HG02885 (cell line): ENCODE measurements around the gene NMNAT2.

Experiments used
- ATAC-seq: cut with Tn5 transposase; IDR thresholded peaks from one replicate; pipeline ENCODE4 v1.9.1; 2021; ENCODE audit warnings: mild to moderate bottlenecking; ENCODE audit not compliant: unreplicated experiment, poor library complexity

NMNAT2 gene

DNA sequence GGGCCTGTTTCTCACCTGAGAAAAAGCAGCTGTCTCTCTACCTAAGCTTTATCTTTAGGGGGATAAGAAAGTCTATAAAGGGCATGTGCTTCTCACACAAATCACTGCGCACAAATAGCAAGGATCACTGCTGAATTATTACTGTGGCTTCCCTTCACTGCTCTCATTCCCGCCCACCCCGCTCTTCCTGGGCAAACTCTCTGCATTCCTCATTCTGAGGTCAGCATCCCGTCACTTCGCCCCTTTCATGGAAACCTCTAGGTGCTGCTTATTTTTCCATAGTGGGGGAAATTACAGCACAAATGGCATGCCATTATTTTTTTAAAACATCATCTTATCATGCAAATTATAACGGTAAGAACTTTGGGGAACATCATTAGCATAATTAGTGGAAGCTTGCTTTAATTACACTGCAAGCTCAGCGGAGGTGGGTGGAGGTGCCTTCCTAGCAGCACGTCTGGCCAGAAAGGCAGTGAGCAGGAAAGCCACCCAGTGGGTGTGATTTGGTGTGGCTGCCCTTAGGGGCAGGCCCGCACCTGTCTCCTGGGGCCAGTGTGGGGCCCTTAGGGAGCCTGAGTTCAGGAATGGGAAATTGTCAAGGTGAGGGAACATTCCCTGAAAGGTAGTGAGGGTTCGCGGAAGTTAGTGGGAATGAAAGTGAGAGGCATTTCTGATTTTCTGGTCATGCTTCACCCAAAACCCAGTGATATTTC is 126.2 kb downstream of the NMNAT2 start:
- ATAC-seq = no peak

GRCh38 chr1:183291216-183291762 is 126.9 kb downstream of the NMNAT2 start:
- ATAC-seq = no peak

DNA sequence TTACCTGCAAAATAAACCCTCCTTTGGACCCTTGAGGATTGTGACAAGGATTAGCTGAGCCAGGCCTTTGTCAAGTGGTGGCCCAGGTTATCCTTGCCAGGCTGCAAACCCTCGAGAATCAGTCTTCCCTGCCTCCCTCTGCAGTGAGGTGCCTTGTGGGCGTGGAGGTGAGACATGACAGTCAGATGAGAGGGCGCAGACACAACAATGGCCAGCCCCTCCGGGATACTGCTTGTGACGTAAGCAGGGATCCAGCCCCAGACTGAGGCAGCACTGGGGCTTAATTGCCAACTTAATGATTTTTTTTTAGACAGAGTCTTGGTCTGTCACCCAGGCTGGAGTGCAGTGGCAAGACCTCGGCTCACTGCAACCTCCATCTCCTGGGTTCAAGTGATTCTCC is 127.6 kb downstream of the NMNAT2 start:
- ATAC-seq = no peak

- no peak for ATAC-seq
Observed at GRCh38 chr1:183289051-183289496, 129.1 kb downstream of the NMNAT2 start.

- ATAC-seq = no peak
Observed at GRCh38 chr1:183288583-183288982, 129.6 kb downstream of the NMNAT2 start.

- no peak for ATAC-seq
Observed at GRCh38 chr1:183287191-183287675, 130.9 kb downstream of the NMNAT2 start.

- ATAC-seq = no peak
Observed at GRCh38 chr1:183285746-183286145, 132.4 kb downstream of the NMNAT2 start.

GRCh38 chr1:183285256-183285655 is 132.9 kb downstream of the NMNAT2 start:
- no peak for ATAC-seq

GRCh38 chr1:183284086-183284485 is 134.1 kb downstream of the NMNAT2 start:
- no peak for ATAC-seq

GRCh38 chr1:183283286-183283685 is 134.9 kb downstream of the NMNAT2 start:
- no peak for ATAC-seq

- no peak for ATAC-seq
Observed at GRCh38 chr1:183282101-183282855, 135.9 kb downstream of the NMNAT2 start.

DNA sequence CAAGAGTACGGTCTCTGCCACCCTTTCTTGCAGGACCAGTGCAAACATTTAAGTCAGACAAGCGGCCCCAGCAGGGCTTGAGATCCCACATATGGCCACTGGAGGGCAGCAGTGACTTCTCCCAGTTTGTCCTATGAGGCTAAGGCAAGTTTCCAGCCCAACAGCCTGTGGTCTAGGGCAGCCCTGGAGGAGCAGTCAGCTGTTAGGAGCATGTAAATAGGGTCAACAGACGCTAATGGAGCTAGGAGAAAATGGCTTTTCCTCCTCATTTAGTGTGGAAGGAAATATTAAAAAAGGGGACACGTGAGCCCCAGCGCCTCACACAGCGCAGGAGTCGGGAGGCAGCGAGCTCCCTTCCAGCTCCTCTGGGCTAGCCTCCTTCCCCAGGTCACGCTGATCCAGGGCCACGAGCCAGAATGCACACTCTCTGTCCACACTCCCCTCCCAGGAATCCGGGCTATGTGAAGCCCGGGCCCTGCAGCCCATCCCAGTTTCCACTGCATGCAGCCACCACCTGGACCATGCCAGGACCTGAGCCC is 136.6 kb downstream of the NMNAT2 start:
- peak; percentile 75 for ATAC-seq

- no peak for ATAC-seq
Observed at GRCh38 chr1:183281039-183281438, 137.1 kb downstream of the NMNAT2 start.

- ATAC-seq = no peak
Observed at GRCh38 chr1:183279835-183280234, 138.3 kb downstream of the NMNAT2 start.

GRCh38 chr1:183278739-183279591 is 139.2 kb downstream of the NMNAT2 start:
- ATAC-seq = no peak

DNA sequence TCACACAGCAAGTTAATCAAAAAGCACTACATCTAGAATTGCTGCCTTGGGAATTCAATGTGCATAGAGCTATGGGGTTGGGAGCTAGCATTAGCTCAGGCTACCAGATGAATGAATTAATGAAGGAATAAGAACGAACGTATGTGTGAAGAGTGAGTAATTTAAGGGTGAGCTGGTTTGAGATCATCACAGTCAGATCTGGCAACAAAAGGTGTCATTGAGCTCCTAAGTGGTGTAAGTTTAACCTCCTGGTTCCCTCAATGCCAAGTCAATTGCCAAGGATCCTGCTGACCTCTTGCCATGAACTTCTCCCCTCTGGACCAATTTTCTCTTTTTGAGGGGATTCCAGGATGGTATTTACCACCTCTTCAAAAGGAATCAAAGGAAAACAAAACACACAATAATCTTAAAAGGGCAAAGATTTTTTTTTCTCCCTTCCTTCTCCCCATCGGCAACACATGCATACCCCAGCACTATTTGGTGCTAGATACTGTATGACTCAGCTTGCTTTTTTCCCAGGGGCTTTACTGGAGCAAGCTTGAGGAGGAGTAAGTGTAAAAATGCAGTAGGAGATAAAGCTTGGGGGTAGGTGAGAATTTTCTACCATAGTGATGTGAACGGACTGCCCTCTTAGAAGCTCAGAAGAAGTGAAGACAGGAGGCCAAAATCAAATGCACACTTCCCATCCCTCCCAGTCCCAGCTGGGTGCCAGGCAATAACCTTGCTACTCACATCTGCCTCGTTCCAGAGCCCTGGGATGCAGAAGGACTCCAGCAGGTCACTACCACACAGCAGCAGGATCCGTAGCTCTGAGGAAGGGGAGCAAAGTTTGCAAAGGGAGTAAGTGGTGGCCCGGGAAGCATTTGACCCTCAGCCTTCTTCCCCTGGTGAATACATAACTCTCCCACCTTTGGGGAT is 140.1 kb downstream of the NMNAT2 start:
- no peak for ATAC-seq

DNA sequence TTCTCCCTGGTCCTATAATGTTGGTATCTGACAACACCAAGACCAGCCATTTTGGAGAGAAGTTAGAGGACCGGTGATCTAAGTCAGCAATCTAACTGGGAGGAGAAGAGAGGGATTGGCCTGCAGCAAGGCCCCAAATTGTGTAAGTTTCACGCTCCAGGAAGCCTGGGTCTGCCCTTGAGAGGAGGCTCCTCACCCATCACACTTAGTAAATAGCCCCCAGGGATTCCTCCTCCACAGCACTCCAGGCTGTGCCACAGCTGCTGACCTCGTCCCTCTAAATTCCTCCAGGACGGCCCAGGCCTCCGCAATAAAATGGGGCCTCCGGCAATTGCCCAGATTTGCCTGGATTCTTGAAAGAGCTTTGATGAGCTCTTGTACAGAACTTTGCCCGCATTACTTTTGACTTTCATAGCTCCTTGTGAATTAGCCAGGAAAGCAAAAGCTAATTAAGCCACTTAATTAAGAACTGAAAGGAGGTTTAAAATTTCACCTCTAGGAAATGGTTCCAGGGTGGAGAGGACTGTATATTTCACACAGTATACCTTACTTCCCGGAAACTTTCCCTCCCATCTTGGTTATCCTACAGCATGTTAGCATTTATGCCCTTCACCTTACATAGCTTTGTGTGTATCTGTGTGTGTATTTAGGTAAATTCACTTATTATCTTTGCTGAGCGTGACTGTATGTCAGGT is 141.6 kb downstream of the NMNAT2 start:
- no peak for ATAC-seq

DNA sequence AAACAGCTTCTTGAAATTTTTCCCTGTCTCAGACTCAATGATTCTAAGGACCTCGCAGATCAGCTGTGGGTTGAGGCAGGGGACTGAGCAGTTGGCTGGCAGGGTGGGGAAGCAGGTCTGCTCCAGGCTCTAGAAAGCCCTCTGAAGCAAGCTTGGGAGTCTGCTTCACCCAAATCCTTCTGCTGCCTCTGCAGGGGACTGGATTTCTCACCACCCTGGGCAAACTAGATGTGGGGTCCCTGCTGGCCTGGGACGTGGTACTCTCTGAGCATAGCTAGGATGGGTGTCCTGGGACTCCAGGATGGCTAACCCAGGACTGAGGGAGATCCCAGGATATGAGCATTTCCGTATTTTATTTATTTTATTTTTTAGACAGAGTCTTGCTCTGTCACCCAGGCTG is 142.9 kb downstream of the NMNAT2 start:
- ATAC-seq = no peak

DNA sequence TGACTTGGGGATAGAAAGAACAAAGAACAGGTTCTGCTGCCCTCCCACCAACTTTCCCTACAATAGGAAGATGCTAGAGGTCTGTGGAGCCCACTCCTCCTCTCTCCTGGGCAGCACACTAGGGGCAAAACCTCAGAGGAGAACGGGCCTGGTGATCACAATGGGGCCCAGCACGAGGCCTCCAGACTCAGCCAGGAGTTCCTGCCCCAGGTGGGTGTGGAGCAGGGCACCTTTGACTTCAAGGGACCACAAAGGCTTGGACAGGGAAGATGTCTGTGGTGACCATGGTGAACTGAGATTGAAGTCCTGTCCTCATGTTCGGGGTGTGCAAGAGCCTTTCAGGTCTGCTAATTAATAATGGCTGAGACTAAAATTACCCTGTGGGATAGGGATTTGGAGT is 143.3 kb downstream of the NMNAT2 start:
- no peak for ATAC-seq
